K562 (cell line): ENCODE measurements around the gene CDK14.

Source experiments
- ARID2 ChIP-seq: fragments of 450-650 bp; IDR thresholded peaks from 2 replicates; pipeline ENCODE4 v1.6.1; 2017; ENCODE audit warnings: antibody characterized with exemption, mild to moderate bottlenecking
- CCNT2 ChIP-seq: IDR thresholded peaks from 2 replicates; pipeline ENCODE4 v1.6.1; 2011; ENCODE audit warnings: borderline replicate concordance, low read depth, mild to moderate bottlenecking, moderate library complexity, mixed read lengths, low read length; ENCODE audit not compliant: insufficient read length; ENCODE audit errors: extremely low read depth
- CTCF ChIP-seq, 3 experiments: IDR thresholded peaks in 2 of 3; conservative IDR thresholded peaks in 1 of 3; 2 replicates each; pipeline ENCODE4 v1.5.1; 2011 to 2012; ENCODE audit warnings: low read length in 3 of 3, mild to moderate bottlenecking in 3 of 3, control low read depth in 2 of 3, improper control_type of control experiment in 1 of 3, inconsistent platforms in 1 of 3, low read depth in 1 of 3, mixed read lengths in 1 of 3, moderate library complexity in 1 of 3; ENCODE audit not compliant: insufficient read depth in 2 of 3
- MNT ChIP-seq, 2 experiments: fragments of 450-650 bp; conservative IDR thresholded peaks; 2 replicates each; pipeline ENCODE4 v1.6.1; 2017; ENCODE audit warnings: mild to moderate bottlenecking in 2 of 2, moderate library complexity in 2 of 2
- RFX5 ChIP-seq: IDR thresholded peaks from 2 replicates; pipeline ENCODE4 v1.6.1; 2011; ENCODE audit warnings: low read depth, mild to moderate bottlenecking, improper control_type of control experiment, low read length
- TBP ChIP-seq: optimal IDR thresholded peaks from 2 replicates; pipeline ENCODE3; 2011; ENCODE audit warnings: low read depth, low read length, improper control_type of control experiment

GRCh38 chr7:90760892-90761291, 164.8 kb downstream of the CDK14 start:
- TF ChIP-seq CCNT2 = no peak
- TF ChIP-seq ARID2 = no peak
- no peak for TF ChIP-seq TBP
- no peak for TF ChIP-seq CTCF (IDR thresholded peaks at IDR 0.05 in 2 of 3, conservative IDR thresholded peaks at IDR 0.05 in 1 of 3; ENCODE audit: insufficient read depth in 2 of 3, low read depth in 1 of 3, low read length in 3 of 3)
- no peak for TF ChIP-seq MNT (conservative IDR thresholded peaks at IDR 0.05)
- no peak for TF ChIP-seq RFX5
